HepG2 (cell line): ENCODE measurements around the gene CAPN10. TPM values are rescaled to one million over a fixed set of nuclear protein-coding genes. Genes with fewer than 3 reads are reported as not detected.

Experiments
- ATAC-seq: fragments of 200-7000 bp; cut with Tn5 transposase; 3 replicates; pipeline ENCODE4 v1.9.1; 2020; ENCODE audit warnings: mild to moderate bottlenecking, moderate library complexity
- BruUV-seq: library from RNA; stranded (reverse); fragments of 400-500 nt; replicated peaks from 2 replicates; lab custom pipeline; 2021; lab: Mats Ljungman, UMichigan
- CTCF ChIA-PET: fragments of 300-600 bp; formaldehyde crosslinking; extraction: SDS; loops from one replicate; lab custom pipeline; 2021; ENCODE audit warnings: low total read pairs, inconsistent platforms, low intra/inter-chr PET ratio; lab: Yijun Ruan, JAX
- POLR2A ChIA-PET: fragments of 350-600 bp; sonication (Branson Sonifier 250); formaldehyde crosslinking; loops from one replicate; lab custom pipeline; 2020; ENCODE audit warnings: antibody characterized with exemption, inconsistent platforms; lab: Yijun Ruan, JAX
- DNase-seq: peaks from one replicate; pipeline ENCODE4 v3.0.0-alpha.2; 2015; ENCODE audit warnings: low spot score
- FAIRE-seq: peaks from 3 replicates; lab custom pipeline; 2011; peaks lifted over from hg19 to GRCh38; lab: Jason Lieb, UNC
- H2AFZ ChIP-seq: one replicate; pipeline ENCODE4 v1.6.1; 2011; ENCODE audit warnings: low read length, inconsistent platforms
- H3K27ac ChIP-seq: fragments of 300-600 bp; 3 replicates; pipeline ENCODE4 v1.8.0; 2011; ENCODE audit warnings: mixed run types, mild to moderate bottlenecking, mixed read lengths, low read length, inconsistent platforms; ENCODE audit not compliant: insufficient read depth; ENCODE audit errors: extremely low read length
- H3K27me3 ChIP-seq, 2 experiments: fragments of 200-600 bp in 1 of 2; 2 replicates in 1 of 2; 3 replicates in 1 of 2; pipeline versions ENCODE4 v1.6.0 to v1.8.0; 2011; ENCODE audit warnings: low read length in 2 of 2, mild to moderate bottlenecking in 2 of 2, moderate library complexity in 2 of 2, inconsistent platforms in 1 of 2; ENCODE audit not compliant: insufficient read depth in 2 of 2, control insufficient read depth in 1 of 2
- H3K36me3 ChIP-seq, 2 experiments: fragments of 200-600 bp in 1 of 2; replicated peaks in 1 of 2; 2 replicates in 1 of 2; 3 replicates in 1 of 2; pipeline versions ENCODE4 v1.5.1 to v1.8.0; 2011; ENCODE audit warnings: low read length in 2 of 2, inconsistent platforms in 1 of 2; ENCODE audit not compliant: insufficient read depth in 2 of 2, control insufficient read depth in 1 of 2
- H3K4me1 ChIP-seq: 2 replicates; pipeline ENCODE4 v1.5.1; 2012; ENCODE audit warnings: low read length, inconsistent platforms; ENCODE audit not compliant: insufficient read depth
- H3K4me2 ChIP-seq: 2 replicates; pipeline ENCODE4 v1.6.0; 2011; ENCODE audit warnings: low read depth, low read length, inconsistent platforms
- H3K4me3 ChIP-seq, 3 experiments: fragments of 200-600 bp in 1 of 3; sonication (generic), shearing (Covaris generic) in 1 of 3; replicated peaks in 1 of 3; 2 replicates each; pipeline ENCODE4 v1.5.1; 2011 to 2016; ENCODE audit warnings: low read length in 3 of 3, inconsistent platforms in 2 of 3, low read depth in 2 of 3, mild to moderate bottlenecking in 2 of 3, control low read depth in 1 of 3, mixed read lengths in 1 of 3; ENCODE audit not compliant: insufficient read depth in 1 of 3
- H3K79me2 ChIP-seq: one replicate; pipeline ENCODE4 v1.6.1; 2011; ENCODE audit warnings: low read length, inconsistent platforms; ENCODE audit not compliant: insufficient read depth
- H3K9ac ChIP-seq: 2 replicates; pipeline ENCODE4 v1.6.0; 2011; ENCODE audit warnings: mild to moderate bottlenecking, low read depth, low read length, inconsistent platforms; ENCODE audit not compliant: insufficient read depth
- H3K9me3 ChIP-seq: 2 replicates; pipeline ENCODE4 v1.5.1; 2012; ENCODE audit warnings: mild to moderate bottlenecking, low read length
- H4K20me1 ChIP-seq: 2 replicates; pipeline ENCODE4 v1.6.0; 2011; ENCODE audit warnings: inconsistent platforms, mild to moderate bottlenecking, low read length, moderate library complexity; ENCODE audit not compliant: insufficient read depth
- HIC2 ChIP-seq: sonication (generic); formaldehyde crosslinking; IDR thresholded peaks from 2 replicates; pipeline ENCODE4 v1.9.0; 2022; ENCODE audit warnings: low read depth, missing genetic modification reagents
- SIX4 ChIP-seq: sonication (generic); formaldehyde crosslinking; IDR thresholded peaks from 2 replicates; pipeline ENCODE4 v1.4.0; 2020; ENCODE audit warnings: missing genetic modification reagents
- TRIM24 ChIP-seq: sonication (generic); formaldehyde crosslinking; IDR thresholded peaks from 2 replicates; pipeline ENCODE4 v1.8.0; 2022; ENCODE audit warnings: mild to moderate bottlenecking, missing genetic modification reagents
- ZBTB7A ChIP-seq: sonication (generic); formaldehyde crosslinking; IDR thresholded peaks from 2 replicates; pipeline ENCODE4 v1.8.0; 2022; ENCODE audit warnings: mild to moderate bottlenecking, missing genetic modification reagents
- ZNF296 ChIP-seq: sonication (generic); formaldehyde crosslinking; conservative IDR thresholded peaks from 2 replicates; pipeline ENCODE4 v1.5.0; 2020; ENCODE audit warnings: mild to moderate bottlenecking, missing genetic modification reagents
- WGBS: methylation state at CpG from one replicate; pipeline ENCODE4 v1.1.6; 2017; ENCODE audit warnings: low lambda C conversion rate; 5-methylcytosine and 5-hydroxymethylcytosine counted together
- in situ Hi-C: cut with HindIII; loops from 2 replicates; pipeline ENCODE4 v1.10.0; 2017; ENCODE audit warnings: low pct_unique_long_range_greater_than_20kb; ENCODE audit not compliant: extremely low pct_ligation_motif_present
- intact Hi-C: fragments of 100-400 bp; cut with micrococcal nuclease; formaldehyde crosslinking; loops from one replicate; pipeline ENCODE4 v1.10.0; 2022; ENCODE audit not compliant: unreplicated experiment
- polyA plus RNA-seq, 8 experiments: library from polyadenylated mRNA; depleted of rRNA in 3 of 8; stranded (reverse) in 7 of 8; unstranded in 1 of 8; fragments of >200 nt; fragmentation: Illumina TruSeq in 4 of 8; extraction: Trizol in 4 of 8; gene quantifications; 2 replicates each; pipeline versions ENCODE4 v1.2.1 to v1.2.3, GENCODE V29; 2011 to 2016; ENCODE audit warnings: low read depth in 4 of 8, missing spikeins in 1 of 8, mixed read lengths in 1 of 8; ENCODE audit not compliant: insufficient read depth in 1 of 8
- total RNA-seq, 5 experiments: library from RNA; depleted of rRNA; stranded (reverse); fragments of >200 nt; fragmentation: Illumina TruSeq; extraction: Trizol; gene quantifications; 2 replicates each; pipeline ENCODE4 v1.2.3, GENCODE V29; 2016; ENCODE audit warnings: low read depth in 1 of 5

The CAPN10 gene
- total and polyA plus RNA-seq, 2 of the 13 experiments (the other 11 are each of a cell fraction or from before 2014, with no cell fraction given) = 27.6 to 32.4 TPM

GRCh38 chr2:240600451-240600961, 14.0 kb downstream of the CAPN10 start:
- peaks cover 4% of the 10 kb centered on the region for H3K79me2 ChIP-seq
- intact Hi-C loops (loop anchor here (10.0 kb wide), 1 partner anchor 234 kb away; no protein-coding TSS in a partner anchor), in situ Hi-C loops (no loop called here)
- no peak for DNase-seq
- H2AFZ ChIP-seq = no peak overlapping the region
- no peak overlapping the region for H3K9ac ChIP-seq
- H3K4me1 ChIP-seq = peaks cover 61% of the 10 kb centered on the region
- CTCF ChIA-PET = no interaction called here
- 93% methylated on average over 12 of the region's 16 CpGs for WGBS
- no peak overlapping the region for H3K27ac ChIP-seq
- TF ChIP-seq HIC2 (no peak), SIX4 (CRISPR knock-in tag) (no peak), ZNF296 (CRISPR knock-in tag) (no peak), TRIM24 (CRISPR knock-in tag) (no peak), ZBTB7A (CRISPR knock-in tag) (no peak)
- no TSS peak for BruUV-seq
- H3K27me3 ChIP-seq = no peaks in the 10 kb centered on the region
- FAIRE-seq = no peak
- peaks cover 4 to 8% of the 10 kb centered on the region in 2 experiments; a peak in 2 of 5 replicates for H3K36me3 ChIP-seq
- no peak for ATAC-seq
- no peak overlapping the region for H3K4me2 ChIP-seq
- H3K4me3 ChIP-seq = no peak overlapping the region
- no peaks in the 10 kb centered on the region for H4K20me1 ChIP-seq
- POLR2A ChIA-PET = interaction anchor here (9.7 kb wide), 1 partner anchor 13 kb away, joined by 147 read pairs; the partner anchor contains the start of gene CAPN10
- H3K9me3 ChIP-seq = no peaks in the 10 kb centered on the region
